ENCODE results near the gene VAV1.
"Not testable (repeated sequence)": the region's sequence is repeated elsewhere in the genome, so short reads cannot be mapped to it uniquely, and the experiment has no call there.

VAV1 gene

DNA sequence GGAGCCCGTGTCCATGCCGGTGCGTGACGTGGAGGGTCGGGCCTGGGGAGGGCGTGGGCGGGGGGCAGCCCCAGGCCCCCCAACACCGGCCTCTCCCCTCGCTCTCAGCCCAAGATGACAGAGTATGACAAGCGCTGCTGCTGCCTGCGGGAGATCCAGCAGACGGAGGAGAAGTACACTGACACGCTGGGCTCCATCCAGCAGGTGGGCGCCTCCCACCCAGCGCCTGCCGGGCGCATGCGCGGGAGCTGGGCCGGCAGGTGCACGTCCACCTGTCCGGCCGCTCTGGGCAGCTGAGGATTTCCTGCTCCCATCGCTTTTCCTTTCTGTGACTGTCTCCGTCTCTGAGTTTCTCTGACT lies 49.8 kb downstream of the VAV1 start:
- DNase-seq (ENCODE audit: low read depth): no peak
- TF ChIP-seq, protein P1, sequence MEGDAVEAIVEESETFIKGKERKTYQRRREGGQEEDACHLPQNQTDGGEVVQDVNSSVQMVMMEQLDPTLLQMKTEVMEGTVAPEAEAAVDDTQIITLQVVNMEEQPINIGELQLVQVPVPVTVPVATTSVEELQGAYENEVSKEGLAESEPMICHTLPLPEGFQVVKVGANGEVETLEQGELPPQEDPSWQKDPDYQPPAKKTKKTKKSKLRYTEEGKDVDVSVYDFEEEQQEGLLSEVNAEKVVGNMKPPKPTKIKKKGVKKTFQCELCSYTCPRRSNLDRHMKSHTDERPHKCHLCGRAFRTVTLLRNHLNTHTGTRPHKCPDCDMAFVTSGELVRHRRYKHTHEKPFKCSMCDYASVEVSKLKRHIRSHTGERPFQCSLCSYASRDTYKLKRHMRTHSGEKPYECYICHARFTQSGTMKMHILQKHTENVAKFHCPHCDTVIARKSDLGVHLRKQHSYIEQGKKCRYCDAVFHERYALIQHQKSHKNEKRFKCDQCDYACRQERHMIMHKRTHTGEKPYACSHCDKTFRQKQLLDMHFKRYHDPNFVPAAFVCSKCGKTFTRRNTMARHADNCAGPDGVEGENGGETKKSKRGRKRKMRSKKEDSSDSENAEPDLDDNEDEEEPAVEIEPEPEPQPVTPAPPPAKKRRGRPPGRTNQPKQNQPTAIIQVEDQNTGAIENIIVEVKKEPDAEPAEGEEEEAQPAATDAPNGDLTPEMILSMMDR (conservative IDR thresholded peaks at IDR 0.05; ENCODE audit: low read depth, low read length): no peak
- no peak overlapping the region for H3K4me3 ChIP-seq (ENCODE audit: low read length)

DNA sequence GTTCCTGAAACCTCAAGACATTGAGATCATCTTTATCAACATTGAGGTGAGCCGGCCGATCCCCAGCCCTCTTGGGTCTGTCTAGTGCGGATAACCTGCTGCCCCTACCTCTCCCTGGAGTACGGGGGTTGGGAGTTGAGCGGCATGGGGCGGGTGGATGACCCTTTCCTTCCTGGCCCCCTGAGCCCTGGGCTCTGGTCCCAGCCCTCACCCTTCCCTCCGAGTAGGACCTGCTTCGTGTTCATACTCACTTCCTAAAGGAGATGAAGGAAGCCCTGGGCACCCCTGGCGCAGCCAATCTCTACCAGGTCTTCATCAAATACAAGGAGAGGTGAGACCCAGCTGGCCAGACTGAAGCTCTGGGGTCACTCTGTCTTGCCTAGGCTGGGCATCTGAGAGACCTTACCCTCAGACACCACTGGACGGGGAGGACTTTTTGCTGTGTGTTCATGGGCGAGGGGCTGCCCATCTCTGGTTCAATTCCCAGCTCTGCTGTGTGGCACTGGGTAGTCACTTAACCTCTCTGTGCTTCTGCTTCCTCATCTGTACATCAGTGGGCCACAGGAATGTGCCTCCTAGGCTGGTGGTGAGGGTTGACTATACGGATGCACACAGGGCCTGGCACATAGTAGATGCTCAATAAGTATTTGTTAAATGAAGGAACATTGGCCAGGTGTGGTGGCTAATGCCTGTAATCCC lies 52.7 kb downstream of the VAV1 start:
- no peak for DNase-seq (ENCODE audit: low read depth)
- TF ChIP-seq, protein P1 (conservative IDR thresholded peaks at IDR 0.05; ENCODE audit: low read depth, low read length): no peak
- H3K4me3 ChIP-seq (ENCODE audit: low read length): no peak overlapping the region

DNA sequence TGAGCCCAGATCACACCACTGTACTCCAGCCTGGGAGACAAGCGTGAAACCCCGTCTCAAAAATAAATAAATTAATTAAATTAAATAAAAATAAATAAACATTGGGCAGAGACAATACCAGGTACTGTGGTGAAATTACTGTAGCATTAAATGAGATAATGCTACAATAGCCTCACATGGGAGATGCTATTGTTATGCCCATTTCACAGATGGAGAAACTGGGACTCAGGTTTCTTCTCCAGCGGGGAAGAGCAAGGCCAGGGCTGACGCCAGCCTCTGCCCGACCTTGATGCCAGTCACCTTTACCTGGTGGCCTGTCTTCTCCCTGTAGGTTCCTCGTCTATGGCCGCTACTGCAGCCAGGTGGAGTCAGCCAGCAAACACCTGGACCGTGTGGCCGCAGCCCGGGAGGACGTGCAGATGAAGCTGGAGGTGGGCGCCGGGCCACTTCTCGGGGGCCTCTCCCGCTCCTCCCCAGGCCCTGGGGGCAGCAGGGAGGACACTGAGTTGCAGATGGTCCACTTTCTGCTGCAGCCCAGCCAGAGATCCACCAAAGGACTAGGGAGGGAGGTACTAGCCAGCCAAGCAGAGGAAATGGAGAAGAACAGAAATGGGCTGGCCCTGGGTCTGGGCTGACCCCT lies 53.9 kb downstream of the VAV1 start:
- no peak overlapping the region for H3K4me3 ChIP-seq (ENCODE audit: low read length)
- TF ChIP-seq, protein P1 (conservative IDR thresholded peaks at IDR 0.05; ENCODE audit: low read depth, low read length): no peak
- no peak for DNase-seq (ENCODE audit: low read depth)

DNA sequence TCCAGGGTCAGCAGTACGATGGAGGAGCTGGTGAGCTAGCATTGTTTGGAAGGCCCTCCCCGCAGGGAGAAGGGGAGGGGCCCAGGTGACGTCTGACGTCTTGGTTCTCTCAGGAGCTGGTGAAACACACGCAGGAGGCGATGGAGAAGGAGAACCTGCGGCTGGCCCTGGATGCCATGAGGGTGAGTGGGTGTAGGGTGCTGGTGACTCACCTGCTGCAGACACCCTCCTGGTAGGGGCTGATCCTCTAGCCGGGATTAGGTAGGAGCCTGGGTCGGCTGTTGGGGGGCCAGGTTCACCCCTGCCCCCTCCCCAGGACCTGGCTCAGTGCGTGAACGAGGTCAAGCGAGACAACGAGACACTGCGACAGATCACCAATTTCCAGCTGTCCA lies 55.8 kb downstream of the VAV1 start:
- DNase-seq (ENCODE audit: low read depth): no peak
- H3K4me3 ChIP-seq (ENCODE audit: low read length): no peak overlapping the region
- TF ChIP-seq, protein P1 (conservative IDR thresholded peaks at IDR 0.05; ENCODE audit: low read depth, low read length): no peak

DNA sequence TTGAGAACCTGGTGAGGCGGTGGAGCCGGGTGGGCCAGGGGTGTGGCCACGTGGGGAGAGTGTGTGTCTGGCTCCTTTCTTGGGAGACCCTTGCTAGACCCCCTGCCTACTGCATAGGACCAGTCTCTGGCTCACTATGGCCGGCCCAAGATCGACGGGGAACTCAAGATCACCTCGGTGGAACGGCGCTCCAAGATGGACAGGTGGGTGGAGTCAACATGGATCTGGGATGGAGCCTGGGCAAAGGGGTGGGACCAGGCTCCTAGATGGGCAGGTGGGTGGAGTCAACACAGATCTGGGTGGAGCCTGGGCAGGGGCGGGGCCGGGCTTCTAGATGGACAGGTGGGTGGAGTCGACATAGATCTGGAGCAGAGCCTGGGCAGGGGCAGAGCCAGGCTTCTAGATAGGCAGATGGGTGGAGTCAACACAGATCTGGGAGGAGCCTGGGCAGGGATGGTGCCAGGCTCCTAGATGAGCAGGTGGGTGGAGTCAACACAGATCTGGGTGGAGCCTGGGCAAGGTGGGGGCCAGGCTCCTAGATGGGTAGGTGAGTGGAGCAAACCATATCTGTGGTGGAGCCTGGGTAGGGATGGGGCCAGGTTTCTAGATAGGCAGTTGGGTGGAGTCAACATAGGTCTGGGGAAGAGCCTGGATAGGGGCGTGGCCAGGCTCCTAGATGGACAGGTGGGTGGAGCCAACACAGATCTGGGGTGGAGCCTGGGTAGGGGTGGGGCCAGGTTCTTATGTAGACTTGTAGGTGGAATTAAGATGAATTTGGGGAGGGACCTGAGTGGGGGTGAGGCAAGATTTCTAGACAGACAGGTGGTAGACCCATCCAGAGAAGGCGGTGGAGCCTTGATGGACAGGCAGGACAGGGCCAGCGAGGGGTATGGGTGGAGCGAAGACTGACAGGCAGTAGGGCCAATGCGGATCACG lies 56.5 kb downstream of the VAV1 start:
- H3K4me3 ChIP-seq (ENCODE audit: low read length): no peak overlapping the region
- no peak for DNase-seq (ENCODE audit: low read depth)
- TF ChIP-seq, protein P1 (conservative IDR thresholded peaks at IDR 0.05; ENCODE audit: low read depth, low read length): no peak

DNA sequence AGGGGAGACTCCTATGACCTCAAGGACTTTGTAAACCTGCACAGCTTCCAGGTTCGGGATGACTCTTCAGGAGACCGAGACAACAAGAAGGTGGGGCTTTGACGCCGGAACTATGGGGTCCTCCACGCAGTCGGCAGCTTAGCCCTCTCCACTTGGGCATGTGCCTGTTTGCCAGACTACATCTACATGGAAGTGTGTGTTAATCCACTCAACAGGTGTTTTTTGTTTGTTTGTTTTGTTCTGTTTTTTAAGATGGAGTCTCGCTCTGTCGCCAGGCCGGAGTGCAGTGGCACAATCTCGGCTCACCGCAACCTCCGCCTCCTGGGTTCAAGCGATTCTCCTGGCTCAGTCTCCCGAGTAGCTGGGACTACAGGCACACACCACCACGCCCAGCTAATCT lies 57.3 kb downstream of the VAV1 start:
- H3K4me3 ChIP-seq (ENCODE audit: low read length); DNase-seq (ENCODE audit: low read depth): not testable (repeated sequence)

DNA sequence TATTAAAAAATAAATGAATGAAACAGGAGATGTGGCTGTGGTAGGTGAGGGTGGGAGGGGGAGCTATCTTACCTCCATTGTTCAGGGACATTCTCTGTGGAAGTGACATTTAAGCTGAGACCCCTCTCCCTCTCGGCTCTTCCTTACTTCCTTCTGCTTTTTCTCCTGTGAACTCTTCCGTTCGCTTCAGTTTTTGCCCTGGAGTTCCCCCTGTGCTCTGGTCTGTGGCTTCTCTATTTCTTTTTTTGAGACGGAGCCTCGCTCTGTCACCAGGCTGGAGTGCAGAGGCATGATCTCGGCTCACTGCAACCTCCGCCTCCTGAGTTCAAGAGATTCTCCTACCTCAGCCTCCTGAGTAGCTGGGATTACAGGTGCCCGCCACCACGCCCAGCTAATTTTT lies 58.6 kb downstream of the VAV1 start:
- not testable (repeated sequence) for DNase-seq (ENCODE audit: low read depth); H3K4me3 ChIP-seq (ENCODE audit: low read length)
